Measurements from ENCODE around the gene XPNPEP1. TPM values are rescaled to one million over a fixed set of nuclear protein-coding genes. Genes with fewer than 3 reads are reported as not detected.

XPNPEP1 gene
- total RNA-seq, 2 experiments from 2014 or later = 52.2 to 52.6 TPM

DNA sequence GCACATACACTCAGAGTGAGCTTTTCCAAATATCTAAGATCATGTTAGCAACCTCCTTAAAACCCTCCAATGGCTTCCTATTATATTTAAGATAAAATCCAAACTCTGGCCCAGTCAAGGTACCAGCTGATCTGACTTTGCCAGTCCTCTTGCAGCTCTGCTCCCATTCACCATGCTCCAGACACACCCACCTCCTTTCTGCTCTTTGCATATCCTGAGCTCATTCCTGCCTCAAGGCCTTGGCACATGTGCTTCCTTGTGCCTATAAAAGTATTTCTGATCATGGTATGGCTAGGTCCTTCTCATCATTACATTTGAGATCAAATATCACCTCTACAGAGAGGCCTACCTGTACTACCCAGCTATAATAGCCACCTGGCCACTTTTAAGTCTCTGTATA is 27.5 kb downstream of the XPNPEP1 start:
- CTCF ChIA-PET = interaction anchor here (0.5 to 2.7 kb wide), 4 partner anchors 11 to 314 kb away, joined by 3 to 15 read pairs (median 3); no protein-coding TSS in a partner anchor
- intact Hi-C loops (cut with micrococcal nuclease) = no loop called here
- Mint-ChIP-seq H3K4me1 (ENCODE audit: low read depth) (peaks cover 35% of the 10 kb centered on the region), H3K27me3 (ENCODE audit: low read depth) (no peaks in the 10 kb centered on the region), H3K36me3 (ENCODE audit: low read depth) (peaks cover 22% of the 10 kb centered on the region), H3K27ac (no peak overlapping the region), H3K4me3 (no peak overlapping the region), H3K9me3 (no peaks in the 10 kb centered on the region)
- DNase-seq = no peak

- intact Hi-C loops (cut with micrococcal nuclease) = no loop called here
- no peak for DNase-seq
- no peaks in the 10 kb centered on the region for H3K27me3 Mint-ChIP-seq (ENCODE audit: low read depth)
- no peak overlapping the region for H3K27ac Mint-ChIP-seq
- H3K4me3 Mint-ChIP-seq = no peak overlapping the region
- CTCF ChIA-PET = interaction anchor here (1.0 to 2.7 kb wide), 2 partner anchors 11 to 26 kb away, joined by 3 to 15 read pairs; no protein-coding TSS in a partner anchor
- H3K9me3 Mint-ChIP-seq = no peaks in the 10 kb centered on the region
- peaks cover 19% of the 10 kb centered on the region for H3K36me3 Mint-ChIP-seq (ENCODE audit: low read depth)
- peaks cover 30% of the 10 kb centered on the region for H3K4me1 Mint-ChIP-seq (ENCODE audit: low read depth)
These were observed 28.1 kb downstream of the XPNPEP1 start for GRCh38 chr10:109895095-109895818.

- Mint-ChIP-seq H3K9me3 (no peaks in the 10 kb centered on the region), H3K27ac (no peak overlapping the region), H3K4me1 (ENCODE audit: low read depth) (peaks cover 26% of the 10 kb centered on the region), H3K4me3 (no peak overlapping the region), H3K36me3 (ENCODE audit: low read depth) (peaks cover 17% of the 10 kb centered on the region), H3K27me3 (ENCODE audit: low read depth) (no peaks in the 10 kb centered on the region)
- intact Hi-C loops (cut with micrococcal nuclease) = no loop called here
- DNase-seq = no peak
- CTCF ChIA-PET = no interaction called here
These were observed 28.8 kb downstream of the XPNPEP1 start for GRCh38 chr10:109894516-109894915.

DNA sequence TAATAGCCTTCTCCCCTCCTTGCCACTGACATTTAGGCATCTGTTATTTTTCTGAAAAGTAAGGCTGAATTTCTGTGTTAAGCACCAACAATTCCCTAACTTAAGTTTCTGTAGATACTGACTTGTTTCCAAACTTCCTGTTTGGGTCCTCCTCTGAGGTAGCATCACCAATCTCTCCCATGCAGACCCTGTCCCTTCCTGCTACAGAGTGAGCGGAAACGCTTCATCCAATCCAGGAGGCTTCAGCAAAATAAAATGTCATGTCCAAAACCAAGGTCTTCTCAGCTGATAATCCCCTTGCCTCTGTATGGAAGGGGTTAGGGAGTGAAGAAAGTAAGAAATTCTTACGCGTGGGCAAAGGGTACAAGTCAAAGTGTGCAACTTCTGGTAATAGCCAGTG is 29.9 kb downstream of the XPNPEP1 start:
- intact Hi-C loops (cut with micrococcal nuclease) = no loop called here
- CTCF ChIA-PET = no interaction called here
- H3K36me3 Mint-ChIP-seq (ENCODE audit: low read depth) = peaks cover 17% of the 10 kb centered on the region
- no peak overlapping the region for H3K4me3 Mint-ChIP-seq
- no peak overlapping the region for H3K27ac Mint-ChIP-seq
- no peaks in the 10 kb centered on the region for H3K27me3 Mint-ChIP-seq (ENCODE audit: low read depth)
- no peaks in the 10 kb centered on the region for H3K9me3 Mint-ChIP-seq
- H3K4me1 Mint-ChIP-seq (ENCODE audit: low read depth) = peaks cover 22% of the 10 kb centered on the region
- DNase-seq = no peak

DNA sequence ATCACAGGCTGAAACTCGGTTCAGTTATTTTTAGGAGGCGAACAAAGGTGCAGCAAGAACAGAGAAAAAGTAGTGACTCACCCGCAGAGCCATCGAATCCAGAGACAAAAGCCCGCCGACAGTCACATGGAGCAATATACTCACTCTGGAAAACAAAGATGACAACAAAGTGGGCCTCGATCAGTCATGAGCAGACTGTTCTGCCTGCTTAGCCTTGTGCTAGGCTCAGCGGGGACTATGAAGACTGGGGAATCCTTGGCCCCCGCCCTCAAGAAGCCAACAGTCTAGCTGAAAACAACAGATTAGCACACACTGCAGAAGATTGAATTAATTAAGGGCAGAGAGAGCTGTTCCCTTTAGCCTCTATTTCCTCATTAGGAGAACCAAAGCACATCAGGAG is 30.4 kb downstream of the XPNPEP1 start:
- intact Hi-C loops (cut with micrococcal nuclease) = no loop called here
- peaks cover 14% of the 10 kb centered on the region for H3K36me3 Mint-ChIP-seq (ENCODE audit: low read depth)

DNA sequence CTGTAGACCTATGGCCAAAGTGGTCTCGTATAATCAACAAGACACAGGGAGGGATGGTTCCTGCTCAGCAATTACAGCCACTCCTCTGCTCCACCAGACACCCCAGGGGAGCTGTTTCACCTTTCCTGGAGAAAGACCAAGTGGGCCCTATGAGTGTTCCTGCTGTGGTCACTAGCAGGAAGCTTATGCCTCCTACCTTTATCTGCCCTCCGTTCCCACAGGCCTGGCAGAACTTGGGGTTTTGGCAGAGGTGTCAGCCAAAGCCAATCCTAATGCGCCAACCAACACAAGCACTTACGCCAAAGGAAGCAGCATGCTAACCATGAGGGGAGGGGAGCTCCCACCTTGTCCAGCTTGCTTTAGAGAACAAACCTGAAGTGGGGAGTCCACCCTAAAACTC is 31.2 kb downstream of the XPNPEP1 start:
- Mint-ChIP-seq H3K27me3 (ENCODE audit: low read depth) (no peaks in the 10 kb centered on the region), H3K27ac (no peak overlapping the region), H3K4me3 (no peak overlapping the region), H3K9me3 (no peaks in the 10 kb centered on the region), H3K36me3 (ENCODE audit: low read depth) (peaks cover 9% of the 10 kb centered on the region), H3K4me1 (ENCODE audit: low read depth) (peaks cover 22% of the 10 kb centered on the region)
- intact Hi-C loops (cut with micrococcal nuclease) = no loop called here
- CTCF ChIA-PET = interaction anchor here (1.9 kb wide), 1 partner anchor 11 kb away, joined by 5 read pairs; no protein-coding TSS in a partner anchor
- DNase-seq = no peak

More for the DNA sequence above, 30.4 kb downstream of the XPNPEP1 start:
- Mint-ChIP-seq H3K27ac (no peak overlapping the region), H3K27me3 (ENCODE audit: low read depth) (no peaks in the 10 kb centered on the region), H3K4me1 (ENCODE audit: low read depth) (peaks cover 22% of the 10 kb centered on the region), H3K9me3 (no peaks in the 10 kb centered on the region), H3K4me3 (no peak overlapping the region)
- CTCF ChIA-PET = interaction anchor here (1.9 kb wide), 1 partner anchor 10 kb away, joined by 5 read pairs; no protein-coding TSS in a partner anchor
- DNase-seq = no peak

DNA sequence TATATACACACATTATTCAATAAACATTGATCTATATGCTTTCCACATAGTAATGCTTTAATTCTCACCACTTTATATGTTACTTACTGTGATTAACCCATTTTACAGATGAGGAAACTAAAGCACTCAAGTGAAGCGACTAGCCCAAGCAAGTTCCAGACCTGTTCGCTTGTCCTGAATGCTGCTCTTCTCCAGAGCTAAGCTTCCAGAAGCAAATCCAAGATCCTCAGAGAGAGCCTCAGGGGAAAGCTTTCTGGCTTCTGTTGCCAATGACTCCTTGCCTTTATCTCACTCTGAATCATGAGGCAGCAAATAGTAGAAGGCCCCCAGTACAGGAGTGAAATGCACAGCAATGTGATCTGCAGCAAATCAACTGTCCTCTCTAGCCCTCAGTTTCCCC is 32.2 kb downstream of the XPNPEP1 start:
- Mint-ChIP-seq H3K27me3 (ENCODE audit: low read depth) (no peaks in the 10 kb centered on the region), H3K4me1 (ENCODE audit: low read depth) (peaks cover 23% of the 10 kb centered on the region), H3K9me3 (no peaks in the 10 kb centered on the region), H3K4me3 (no peak overlapping the region), H3K27ac (no peak overlapping the region), H3K36me3 (ENCODE audit: low read depth) (peaks cover 9% of the 10 kb centered on the region)
- intact Hi-C loops (cut with micrococcal nuclease) = no loop called here
- DNase-seq = no peak
- CTCF ChIA-PET = interaction anchor here (0.6 to 1.9 kb wide), 3 partner anchors 12 to 116 kb away, joined by 3 to 5 read pairs (median 5); no protein-coding TSS in a partner anchor

DNA sequence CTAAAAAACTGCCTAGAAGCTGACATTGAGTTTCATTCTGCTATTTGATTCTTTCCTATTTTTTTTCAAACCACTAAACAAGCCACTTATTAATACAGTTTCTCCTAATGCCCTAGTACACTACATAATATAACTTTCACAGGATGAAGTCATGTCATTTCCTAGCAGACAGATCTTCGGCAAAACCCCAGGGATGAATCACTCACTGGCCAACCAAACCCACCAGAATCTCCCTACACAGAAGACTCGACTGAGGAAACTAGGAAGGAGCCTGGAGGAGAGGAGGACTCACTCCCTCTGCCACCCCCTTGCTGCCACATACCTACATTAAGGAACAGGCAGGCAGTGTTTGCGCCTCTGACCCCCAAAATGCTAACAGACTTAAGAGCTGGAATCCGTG is 33.4 kb downstream of the XPNPEP1 start:
- peak overlapping the region; percentile 15 for H3K27ac Mint-ChIP-seq
- H3K27me3 Mint-ChIP-seq (ENCODE audit: low read depth) = no peaks in the 10 kb centered on the region
- H3K36me3 Mint-ChIP-seq (ENCODE audit: low read depth) = peaks cover 9% of the 10 kb centered on the region
- no peaks in the 10 kb centered on the region for H3K9me3 Mint-ChIP-seq
- CTCF ChIA-PET = interaction anchor here (0.6 to 1.3 kb wide), 4 partner anchors 9 to 119 kb away, joined by 3 to 5 read pairs (median 3); no protein-coding TSS in a partner anchor
- intact Hi-C loops (cut with micrococcal nuclease) = loop anchor here (10.0 kb wide), 1 partner anchor 335 kb away; no protein-coding TSS in a partner anchor
- H3K4me1 Mint-ChIP-seq (ENCODE audit: low read depth) = peaks cover 23% of the 10 kb centered on the region
- H3K4me3 Mint-ChIP-seq = no peak overlapping the region
- no peak for DNase-seq

DNA sequence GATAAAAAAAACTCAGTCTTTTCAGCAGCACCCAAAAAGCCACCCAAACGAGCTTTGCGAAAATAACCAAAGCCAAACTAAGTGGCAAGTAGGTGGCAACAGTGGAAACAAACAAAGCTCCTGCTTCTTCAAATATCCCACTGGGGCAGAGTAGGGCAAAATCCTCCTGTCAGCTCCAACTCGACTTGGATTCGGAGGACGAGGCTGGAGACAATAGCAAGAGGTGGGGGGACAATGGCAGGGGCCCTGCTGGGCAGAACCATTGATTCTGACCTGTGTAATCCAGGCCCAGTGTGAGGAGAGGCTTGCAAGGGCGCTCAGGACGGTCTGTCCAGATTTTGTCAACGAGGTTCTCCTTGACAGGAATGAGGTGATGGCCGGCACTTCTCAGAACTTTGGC is 35.5 kb downstream of the XPNPEP1 start:
- DNase-seq = no peak
- Mint-ChIP-seq H3K4me1 (ENCODE audit: low read depth) (peaks cover 19% of the 10 kb centered on the region), H3K27ac (no peak overlapping the region), H3K27me3 (ENCODE audit: low read depth) (no peaks in the 10 kb centered on the region), H3K4me3 (no peak overlapping the region), H3K36me3 (ENCODE audit: low read depth) (peaks cover 14% of the 10 kb centered on the region), H3K9me3 (no peaks in the 10 kb centered on the region)
- CTCF ChIA-PET = interaction anchor here (0.5 kb wide), 1 partner anchor 9 kb away, joined by 4 read pairs; no protein-coding TSS in a partner anchor
- intact Hi-C loops (cut with micrococcal nuclease) = loop anchor here (10.0 kb wide), 1 partner anchor 337 kb away; no protein-coding TSS in a partner anchor

- Mint-ChIP-seq H3K4me3 (no peak overlapping the region), H3K36me3 (ENCODE audit: low read depth) (peaks cover 18% of the 10 kb centered on the region), H3K9me3 (no peaks in the 10 kb centered on the region), H3K27ac (no peak overlapping the region), H3K4me1 (ENCODE audit: low read depth) (peaks cover 15% of the 10 kb centered on the region), H3K27me3 (ENCODE audit: low read depth) (no peaks in the 10 kb centered on the region)
- DNase-seq = no peak
- intact Hi-C loops (cut with micrococcal nuclease) = loop anchor here (10.0 kb wide), 1 partner anchor 338 kb away; no protein-coding TSS in a partner anchor
- CTCF ChIA-PET = no interaction called here
These were observed 36.1 kb downstream of the XPNPEP1 start for GRCh38 chr10:109887243-109887642.

DNA sequence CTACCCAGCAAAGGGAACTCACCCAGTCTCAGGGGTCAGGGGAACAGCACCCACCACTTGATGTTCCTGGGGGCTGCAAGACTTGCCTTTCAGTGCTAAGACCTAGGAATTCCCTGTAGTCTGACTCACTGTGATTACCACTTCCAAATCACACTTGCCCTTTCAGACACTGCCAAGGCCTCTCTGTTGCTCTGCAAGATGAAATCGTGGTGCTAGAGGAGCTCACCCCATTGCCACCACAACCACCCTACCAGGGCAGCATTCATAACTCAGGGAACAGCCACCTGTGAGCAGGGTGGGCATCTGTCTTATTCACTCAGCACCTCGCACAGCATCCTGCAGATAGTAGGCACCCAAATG is 36.5 kb downstream of the XPNPEP1 start:
- no peak for DNase-seq

DNA sequence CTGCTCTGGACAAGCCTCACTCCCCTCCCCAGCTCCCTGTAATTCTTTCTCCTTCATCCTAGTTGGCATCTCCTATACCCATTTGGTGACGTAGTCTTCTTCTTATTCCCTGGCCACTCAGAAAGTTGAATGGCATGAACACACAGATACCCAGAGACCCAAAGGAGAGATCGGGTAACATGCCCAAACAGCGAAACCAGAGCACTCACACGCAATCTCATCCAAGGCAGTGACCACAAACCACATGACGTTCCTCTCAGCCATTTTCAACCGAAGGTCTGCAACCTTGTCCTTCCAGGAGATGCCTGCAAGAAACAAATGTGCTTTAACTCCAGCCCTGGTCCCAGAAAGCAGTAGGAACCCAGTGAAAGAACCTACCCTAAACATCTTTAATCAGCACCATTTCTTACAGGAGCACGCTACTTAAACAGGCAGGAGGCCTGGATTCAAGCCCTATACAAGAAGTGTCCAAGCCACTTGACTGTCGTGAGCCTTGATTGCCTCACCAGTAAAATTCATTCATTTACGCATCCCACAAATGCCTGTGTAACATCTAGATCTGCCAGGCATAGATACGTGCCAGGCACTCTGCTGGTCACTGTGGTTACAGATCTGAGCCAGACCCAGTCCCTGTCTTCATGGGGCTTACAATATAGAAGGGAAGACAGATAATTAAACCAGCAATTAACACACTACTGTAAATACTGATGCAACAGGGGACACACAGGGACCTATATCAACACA is 37.1 kb downstream of the XPNPEP1 start:
- Mint-ChIP-seq H3K27me3 (ENCODE audit: low read depth) (no peaks in the 10 kb centered on the region), H3K36me3 (ENCODE audit: low read depth) (peaks cover 20% of the 10 kb centered on the region), H3K27ac (no peak overlapping the region), H3K9me3 (no peaks in the 10 kb centered on the region), H3K4me3 (no peak overlapping the region), H3K4me1 (ENCODE audit: low read depth) (peaks cover 13% of the 10 kb centered on the region)
- DNase-seq = no peak
- CTCF ChIA-PET = no interaction called here
- intact Hi-C loops (cut with micrococcal nuclease) = loop anchor here (10.0 kb wide), 1 partner anchor 339 kb away; no protein-coding TSS in a partner anchor

More for the DNA sequence above, 36.5 kb downstream of the XPNPEP1 start:
- H3K9me3 Mint-ChIP-seq = no peaks in the 10 kb centered on the region
- H3K27me3 Mint-ChIP-seq (ENCODE audit: low read depth) = no peaks in the 10 kb centered on the region
- intact Hi-C loops (cut with micrococcal nuclease) = loop anchor here (10.0 kb wide), 1 partner anchor 338 kb away; no protein-coding TSS in a partner anchor
- CTCF ChIA-PET = no interaction called here
- peaks cover 20% of the 10 kb centered on the region for H3K36me3 Mint-ChIP-seq (ENCODE audit: low read depth)
- peak overlapping the region; percentile 54 for H3K27ac Mint-ChIP-seq
- no peak overlapping the region for H3K4me3 Mint-ChIP-seq
- H3K4me1 Mint-ChIP-seq (ENCODE audit: low read depth) = peaks cover 13% of the 10 kb centered on the region
